ENCODE results near the gene PHF1.

Gene PHF1

GRCh38 chr6:33455051-33455450 is 44.2 kb downstream of the PHF1 start:
- no peak for DNase-seq (ENCODE audit: low spot score in 2 of 2)
- peak overlapping the region; percentile 94 for H3K27ac Mint-ChIP-seq
- ATAC-seq (ENCODE audit: low read depth), result no peak
- H3K4me1 Mint-ChIP-seq, result peaks cover 22% of the 10 kb centered on the region
- H3K27me3 Mint-ChIP-seq, result no peaks in the 10 kb centered on the region
- peaks cover 8% of the 10 kb centered on the region for H3K36me3 Mint-ChIP-seq
- peak overlapping the region; percentile 98 for H3K4me3 Mint-ChIP-seq
- no peaks in the 10 kb centered on the region for H3K9me3 Mint-ChIP-seq

GRCh38 chr6:33456156-33456555 is 45.3 kb downstream of the PHF1 start:
- no peaks in the 10 kb centered on the region for H3K27me3 Mint-ChIP-seq
- peaks cover 22% of the 10 kb centered on the region for H3K4me1 Mint-ChIP-seq
- ATAC-seq (ENCODE audit: low read depth) (no peak), DNase-seq (ENCODE audit: low spot score in 2 of 2) (no peak)
- no peaks in the 10 kb centered on the region for H3K9me3 Mint-ChIP-seq
- H3K27ac Mint-ChIP-seq, result no peak overlapping the region
- no peak overlapping the region for H3K4me3 Mint-ChIP-seq
- H3K36me3 Mint-ChIP-seq, result peaks cover 8% of the 10 kb centered on the region

GRCh38 chr6:33458676-33459075 is 47.9 kb downstream of the PHF1 start:
- Mint-ChIP-seq H3K4me3 (no peak overlapping the region), H3K9me3 (no peaks in the 10 kb centered on the region), H3K4me1 (peaks cover 13% of the 10 kb centered on the region), H3K27ac (peak overlapping the region; percentile 10), H3K36me3 (peaks cover 8% of the 10 kb centered on the region), H3K27me3 (no peaks in the 10 kb centered on the region)
- DNase-seq (ENCODE audit: low spot score in 2 of 2) (no peak), ATAC-seq (ENCODE audit: low read depth) (no peak)

- Mint-ChIP-seq H3K36me3 (peaks cover 8% of the 10 kb centered on the region), H3K27ac (no peak overlapping the region), H3K4me1 (peaks cover 12% of the 10 kb centered on the region), H3K4me3 (no peak overlapping the region), H3K9me3 (no peaks in the 10 kb centered on the region), H3K27me3 (no peaks in the 10 kb centered on the region)
- ATAC-seq (ENCODE audit: low read depth) (no peak), DNase-seq (ENCODE audit: low spot score in 2 of 2) (no peak)
These were observed 48.4 kb downstream of the PHF1 start for GRCh38 chr6:33459226-33459625.
